Fibroblast of lung (primary cell): ENCODE measurements around the gene AOC3. TPM values are rescaled to one million over a fixed set of nuclear protein-coding genes. Genes with fewer than 3 reads are reported as not detected.

Source experiments
- DNase-seq, 2 donors: peaks; one replicate each; pipeline versions ENCODE4 v3.0.0 to v3.0.0-alpha.2; 2010; ENCODE audit warnings: low read depth in 2 of 2
- H2AFZ ChIP-seq: 2 replicates; pipeline ENCODE4 v1.5.1; 2012; ENCODE audit warnings: low read length, control low read depth, inconsistent platforms
- H3K27ac ChIP-seq: 2 replicates; pipeline ENCODE4 v1.5.1; 2011; ENCODE audit warnings: low read length, control low read depth; ENCODE audit not compliant: insufficient read depth
- H3K27me3 ChIP-seq: 2 replicates; pipeline ENCODE4 v1.5.1; 2011; ENCODE audit warnings: mild to moderate bottlenecking, low read length; ENCODE audit not compliant: control insufficient read depth, insufficient read depth
- H3K36me3 ChIP-seq: 2 replicates; pipeline ENCODE4 v1.5.1; 2011; ENCODE audit warnings: low read length; ENCODE audit not compliant: control insufficient read depth, insufficient read depth
- H3K4me1 ChIP-seq: 2 replicates; pipeline ENCODE4 v1.5.1; 2011; ENCODE audit warnings: low read length; ENCODE audit not compliant: control insufficient read depth, insufficient read depth; ENCODE audit errors: extremely low read depth
- H3K4me2 ChIP-seq: 2 replicates; pipeline ENCODE4 v1.5.1; 2011; ENCODE audit warnings: low read length, control low read depth; ENCODE audit not compliant: insufficient read depth; ENCODE audit errors: extremely low read depth
- H3K4me3 ChIP-seq, 4 experiments: fragments of 200-600 bp in 1 of 4; sonication (generic) in 1 of 4; replicated peaks in 1 of 4; 2 replicates each; pipeline ENCODE4 v1.5.1; 2011 to 2016; ENCODE audit warnings: low read length in 4 of 4, low read depth in 3 of 4, mild to moderate bottlenecking in 3 of 4, control low read depth in 2 of 4, inconsistent platforms in 1 of 4, mixed read lengths in 1 of 4; ENCODE audit not compliant: insufficient read depth in 1 of 4; ENCODE audit errors: control extremely low read depth in 1 of 4
- H3K79me2 ChIP-seq: 2 replicates; pipeline ENCODE4 v1.5.1; 2012; ENCODE audit warnings: mild to moderate bottlenecking, low read length, inconsistent platforms; ENCODE audit not compliant: control insufficient read depth, insufficient read depth
- H3K9ac ChIP-seq: 2 replicates; pipeline ENCODE4 v1.5.1; 2011; ENCODE audit warnings: mild to moderate bottlenecking, low read length, control low read depth; ENCODE audit not compliant: insufficient read depth
- H3K9me3 ChIP-seq: 2 replicates; pipeline ENCODE4 v1.5.1; 2012; ENCODE audit warnings: low read depth, low read length; ENCODE audit not compliant: control insufficient read depth, insufficient read depth
- H4K20me1 ChIP-seq: 2 replicates; pipeline ENCODE4 v1.5.1; 2011; ENCODE audit warnings: low read length; ENCODE audit not compliant: control insufficient read depth, insufficient read depth; ENCODE audit errors: extremely low read depth
- EZH2 ChIP-seq: IDR thresholded peaks from 2 replicates; pipeline ENCODE4 v1.5.1; 2012; ENCODE audit warnings: low read length, control low read depth, mild to moderate bottlenecking; ENCODE audit errors: missing control alignments
- polyA plus RNA-seq, 2 donors: library from polyadenylated mRNA; depleted of rRNA in 1 of 2; stranded (reverse) in 1 of 2; unstranded in 1 of 2; fragments of >200 nt; gene quantifications; 2 replicates each; pipeline ENCODE4 v1.2.1, GENCODE V29; 2011 to 2012; ENCODE audit warnings: missing spikeins in 1 of 2
- total RNA-seq: library from RNA; depleted of rRNA; stranded (reverse); fragments of >200 nt; gene quantifications from 2 replicates; pipeline ENCODE4 v1.2.1, GENCODE V29; 2014
- TF ChIP-seq, protein P1 (sequence below), 2 donors: IDR thresholded peaks in 1 of 2; conservative IDR thresholded peaks in 1 of 2; 1 replicate in 1 of 2; 2 replicates in 1 of 2; pipeline ENCODE4 v1.5.1; 2011 to 2012; ENCODE audit warnings: low read length in 2 of 2, control low read depth in 1 of 2, inconsistent platforms in 1 of 2, low read depth in 1 of 2, mild to moderate bottlenecking in 1 of 2

Gene AOC3
- total and polyA plus RNA-seq, 2 donors (not counting 1 experiment from before 2014, with no cell fraction given): 0.17 to 3.5 TPM

DNA sequence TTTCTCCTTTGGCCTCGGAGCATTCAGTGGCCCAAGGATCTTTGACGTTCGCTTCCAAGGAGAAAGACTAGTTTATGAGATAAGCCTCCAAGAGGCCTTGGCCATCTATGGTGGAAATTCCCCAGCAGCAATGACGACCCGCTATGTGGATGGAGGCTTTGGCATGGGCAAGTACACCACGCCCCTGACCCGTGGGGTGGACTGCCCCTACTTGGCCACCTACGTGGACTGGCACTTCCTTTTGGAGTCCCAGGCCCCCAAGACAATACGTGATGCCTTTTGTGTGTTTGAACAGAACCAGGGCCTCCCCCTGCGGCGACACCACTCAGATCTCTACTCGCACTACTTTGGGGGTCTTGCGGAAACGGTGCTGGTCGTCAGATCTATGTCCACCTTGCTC lies 1.4 kb downstream of the AOC3 start:
- H3K27me3 ChIP-seq: peaks cover 6% of the 10 kb centered on the region

DNA sequence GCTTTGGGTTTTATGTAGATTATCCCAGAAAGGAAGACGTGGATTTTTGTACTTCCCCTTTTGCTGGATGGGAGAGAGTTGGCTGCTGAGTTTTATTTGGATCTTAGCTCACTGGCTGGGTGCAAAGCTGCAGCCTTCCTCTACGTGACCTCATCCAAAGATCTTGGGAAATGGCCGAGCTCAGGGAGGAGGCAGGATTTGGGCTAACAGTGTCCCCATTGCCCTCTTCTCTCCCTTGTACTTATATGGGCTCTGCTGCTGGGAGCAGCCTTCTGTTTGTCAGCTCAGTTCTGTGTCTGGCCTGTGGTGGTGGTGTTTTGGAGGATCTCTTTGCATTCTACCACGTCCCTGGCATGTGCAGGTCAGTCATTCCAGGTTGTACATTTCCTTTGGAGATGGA lies 2.0 kb downstream of the AOC3 start:
- no peak overlapping the region for H3K4me2 ChIP-seq
- H3K9me3 ChIP-seq: no peaks in the 10 kb centered on the region
- TF ChIP-seq, protein P1, sequence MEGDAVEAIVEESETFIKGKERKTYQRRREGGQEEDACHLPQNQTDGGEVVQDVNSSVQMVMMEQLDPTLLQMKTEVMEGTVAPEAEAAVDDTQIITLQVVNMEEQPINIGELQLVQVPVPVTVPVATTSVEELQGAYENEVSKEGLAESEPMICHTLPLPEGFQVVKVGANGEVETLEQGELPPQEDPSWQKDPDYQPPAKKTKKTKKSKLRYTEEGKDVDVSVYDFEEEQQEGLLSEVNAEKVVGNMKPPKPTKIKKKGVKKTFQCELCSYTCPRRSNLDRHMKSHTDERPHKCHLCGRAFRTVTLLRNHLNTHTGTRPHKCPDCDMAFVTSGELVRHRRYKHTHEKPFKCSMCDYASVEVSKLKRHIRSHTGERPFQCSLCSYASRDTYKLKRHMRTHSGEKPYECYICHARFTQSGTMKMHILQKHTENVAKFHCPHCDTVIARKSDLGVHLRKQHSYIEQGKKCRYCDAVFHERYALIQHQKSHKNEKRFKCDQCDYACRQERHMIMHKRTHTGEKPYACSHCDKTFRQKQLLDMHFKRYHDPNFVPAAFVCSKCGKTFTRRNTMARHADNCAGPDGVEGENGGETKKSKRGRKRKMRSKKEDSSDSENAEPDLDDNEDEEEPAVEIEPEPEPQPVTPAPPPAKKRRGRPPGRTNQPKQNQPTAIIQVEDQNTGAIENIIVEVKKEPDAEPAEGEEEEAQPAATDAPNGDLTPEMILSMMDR (conservative IDR thresholded peaks at IDR 0.05 in 1 of 2, IDR thresholded peaks at IDR 0.05 in 1 of 2; ENCODE audit: low read depth in 1 of 2, low read length in 2 of 2): no peak
- H2AFZ ChIP-seq: no peak overlapping the region
- H4K20me1 ChIP-seq: no peaks in the 10 kb centered on the region
- H3K27me3 ChIP-seq: peaks cover 6% of the 10 kb centered on the region
- H3K36me3 ChIP-seq: no peaks in the 10 kb centered on the region
- DNase-seq: no peak
- H3K9ac ChIP-seq: no peak overlapping the region
- H3K27ac ChIP-seq: no peak overlapping the region
- H3K4me3 ChIP-seq: no peak overlapping the region
- peaks cover 2% of the 10 kb centered on the region for H3K4me1 ChIP-seq
- no peaks in the 10 kb centered on the region for H3K79me2 ChIP-seq

More for the DNA sequence above, 1.4 kb downstream of the AOC3 start:
- H4K20me1 ChIP-seq: no peaks in the 10 kb centered on the region
- H3K4me1 ChIP-seq: peaks cover 2% of the 10 kb centered on the region
- H3K4me3 ChIP-seq: no peak overlapping the region
- no peaks in the 10 kb centered on the region for H3K9me3 ChIP-seq
- TF ChIP-seq, protein P1 (conservative IDR thresholded peaks at IDR 0.05 in 1 of 2, IDR thresholded peaks at IDR 0.05 in 1 of 2; ENCODE audit: low read depth in 1 of 2, low read length in 2 of 2): no peak
- TF ChIP-seq EZH2: no peak
- no peak overlapping the region for H3K4me2 ChIP-seq
- H2AFZ ChIP-seq: no peak overlapping the region
- H3K79me2 ChIP-seq: no peaks in the 10 kb centered on the region
- no peak for DNase-seq
- H3K36me3 ChIP-seq: no peaks in the 10 kb centered on the region
- H3K27ac ChIP-seq: no peak overlapping the region
- H3K9ac ChIP-seq: no peak overlapping the region

DNA sequence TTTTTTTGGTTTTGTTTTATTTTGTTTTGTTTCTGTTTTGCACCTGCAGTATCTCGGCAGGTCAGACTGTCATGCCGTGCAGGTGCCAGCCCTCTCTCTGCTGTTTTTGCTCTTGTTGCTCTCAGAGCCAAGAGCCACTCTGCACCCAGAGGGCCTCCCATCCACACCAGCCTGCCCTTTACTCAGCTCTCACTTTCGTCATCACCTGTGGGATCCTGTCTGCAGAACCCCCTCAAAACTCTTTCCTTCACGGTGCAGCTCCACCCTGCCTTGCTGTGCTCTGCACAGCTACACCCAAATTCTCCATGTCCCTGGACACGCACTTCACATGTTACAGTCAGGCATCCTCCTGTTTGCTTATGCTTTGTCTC lies 2.6 kb downstream of the AOC3 start:
- Histone ChIP-seq H3K4me2 (no peak overlapping the region), H2AFZ (peak overlapping the region; percentile 4), H3K9ac (no peak overlapping the region), H3K79me2 (no peaks in the 10 kb centered on the region), H3K27ac (no peak overlapping the region), H3K4me1 (peaks cover 2% of the 10 kb centered on the region), H3K4me3 (no peak overlapping the region), H3K36me3 (no peaks in the 10 kb centered on the region), H3K9me3 (no peaks in the 10 kb centered on the region), H3K27me3 (peaks cover 6% of the 10 kb centered on the region), H4K20me1 (no peaks in the 10 kb centered on the region)
- no peak for TF ChIP-seq EZH2
- TF ChIP-seq, protein P1 (conservative IDR thresholded peaks at IDR 0.05 in 1 of 2, IDR thresholded peaks at IDR 0.05 in 1 of 2; ENCODE audit: low read depth in 1 of 2, low read length in 2 of 2): no peak
- DNase-seq: no peak
